LNCaP clone FGC (cell line): ENCODE measurements around the gene TRMT1.

ENCODE experiments used
- DNase-seq: peaks from one replicate; pipeline ENCODE4 v3.0.0-alpha.2; 2011; ENCODE audit warnings: low read depth
- H3K4me3 ChIP-seq: 2 replicates; pipeline ENCODE4 v1.5.1; 2011; ENCODE audit warnings: mild to moderate bottlenecking, low read depth, low read length, control low read depth
- CTCF ChIP-seq: IDR thresholded peaks from 2 replicates; pipeline ENCODE4 v1.5.1; 2012; ENCODE audit warnings: mild to moderate bottlenecking; ENCODE audit not compliant: control insufficient read depth, insufficient read depth; ENCODE audit errors: extremely low read depth

Gene TRMT1

DNA sequence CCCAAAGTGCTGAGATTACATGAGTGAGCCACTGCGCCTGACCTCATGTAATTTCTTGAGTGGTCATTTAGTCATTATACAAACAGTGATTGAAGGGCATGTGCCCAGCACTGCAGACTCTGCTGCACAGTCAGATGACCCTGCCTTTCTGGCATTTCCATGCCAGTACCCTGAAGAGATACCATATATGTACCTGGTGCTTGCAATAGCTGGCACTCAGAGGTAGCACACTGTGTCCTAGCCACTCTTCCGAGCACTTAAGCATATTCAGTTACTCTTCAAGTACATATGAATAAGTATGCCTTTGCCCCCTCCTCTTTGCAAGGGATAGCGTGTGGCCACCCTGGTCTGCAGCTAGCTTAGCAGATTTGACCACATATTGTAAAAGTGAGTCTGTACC, 18.1 kb upstream of the TRMT1 start:
- TF ChIP-seq CTCF = no peak
- no peak overlapping the region for H3K4me3 ChIP-seq
- DNase-seq = no peak

- DNase-seq = no peak
- TF ChIP-seq CTCF = no peak
- no peak overlapping the region for H3K4me3 ChIP-seq
These were observed 16.8 kb upstream of the TRMT1 start for GRCh38 chr19:13133241-13133870.

DNA sequence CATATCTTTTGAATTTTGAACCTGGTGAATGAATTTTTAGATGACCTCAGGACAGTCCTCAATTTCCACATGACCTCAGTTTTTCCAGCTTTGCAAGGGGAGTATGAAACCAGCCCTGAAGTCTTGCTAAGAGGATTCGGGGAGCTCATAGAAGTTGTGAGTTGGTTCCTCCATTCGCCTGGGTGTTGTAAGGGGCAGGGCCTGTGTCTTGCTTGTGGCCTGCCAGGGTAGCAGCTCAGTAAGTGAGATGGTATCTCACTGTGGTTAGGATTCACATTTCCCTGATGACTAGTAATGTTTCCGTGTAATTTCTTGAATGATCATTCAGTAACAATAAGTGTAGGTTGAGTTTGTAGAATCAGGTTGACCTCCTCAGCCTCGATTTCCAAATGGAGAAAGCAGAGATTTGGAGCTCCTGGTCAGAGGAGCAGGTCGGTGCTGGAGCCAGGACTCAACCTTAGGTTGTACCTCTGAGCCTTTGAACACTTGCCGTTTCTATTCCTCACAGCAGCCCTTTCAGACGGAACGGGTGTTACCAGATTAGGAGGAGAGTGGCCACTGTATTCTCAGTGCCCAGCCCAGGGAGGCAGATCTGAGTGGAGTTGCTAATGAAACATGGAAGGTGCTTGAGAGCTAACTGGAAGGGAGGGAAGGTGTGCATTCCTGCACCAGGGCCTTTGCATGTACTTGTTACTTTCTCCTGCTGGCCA, 16.1 kb upstream of the TRMT1 start:
- no peak for DNase-seq
- no peak for TF ChIP-seq CTCF
- no peak overlapping the region for H3K4me3 ChIP-seq

GRCh38 chr19:13130886-13131490, 14.4 kb upstream of the TRMT1 start:
- no peak for DNase-seq
- TF ChIP-seq CTCF = no peak
- H3K4me3 ChIP-seq = no peak overlapping the region

- DNase-seq = no peak
- no peak overlapping the region for H3K4me3 ChIP-seq
- no peak for TF ChIP-seq CTCF
These were observed 12.8 kb upstream of the TRMT1 start for GRCh38 chr19:13129384-13129783.

GRCh38 chr19:13128583-13128982, 12.0 kb upstream of the TRMT1 start:
- DNase-seq = no peak
- no peak for TF ChIP-seq CTCF

More at GRCh38 chr19:13128583-13128982, 12.0 kb upstream of the TRMT1 start:
- H3K4me3 ChIP-seq = no peak overlapping the region
